GM12873 (cell line): ENCODE results near the gene THADA.

Source experiments
- CTCF ChIP-seq: IDR thresholded peaks from 2 replicates; pipeline ENCODE4 v1.5.1; 2012; ENCODE audit warnings: low read depth, mild to moderate bottlenecking, moderate library complexity, low read length, control low read depth; ENCODE audit not compliant: insufficient read depth; ENCODE audit errors: missing control alignments

The THADA gene

GRCh38 chr2:43525506-43525905 lies 70.3 kb downstream of the THADA start:
- TF ChIP-seq CTCF = no peak

GRCh38 chr2:43524177-43524965 lies 71.5 kb downstream of the THADA start:
- peak; percentile 35 for TF ChIP-seq CTCF

GRCh38 chr2:43522177-43522576 lies 73.7 kb downstream of the THADA start:
- TF ChIP-seq CTCF = no peak

GRCh38 chr2:43521568-43521967 lies 74.3 kb downstream of the THADA start:
- TF ChIP-seq CTCF = no peak

- TF ChIP-seq CTCF = no peak
Measured at GRCh38 chr2:43520919-43521318, 74.9 kb downstream of the THADA start.

- TF ChIP-seq CTCF = no peak
Measured at GRCh38 chr2:43519643-43520221, 76.1 kb downstream of the THADA start.

GRCh38 chr2:43518718-43519117 lies 77.1 kb downstream of the THADA start:
- TF ChIP-seq CTCF = no peak
